HCT116 (cell line): ENCODE measurements around the gene AKAP13. TPM values are rescaled to one million over a fixed set of nuclear protein-coding genes. Genes with fewer than 3 reads are reported as not detected.

ENCODE experiments used
- ATAC-seq: fragments of 200-7000 bp; cut with Tn5 transposase; 2 replicates; pipeline ENCODE4 v1.9.1; 2020; ENCODE audit warnings: mild to moderate bottlenecking, moderate library complexity
- BruUV-seq: library from RNA; stranded (reverse); fragments of 400-500 nt; replicated peaks from 2 replicates; lab custom pipeline; 2021; lab: Mats Ljungman, UMichigan
- CTCF ChIA-PET: fragments of 300-600 bp; sonication (Branson Sonifier 250); formaldehyde crosslinking; loops from one replicate; lab custom pipeline; 2021; ENCODE audit warnings: antibody characterized with exemption; lab: Charles Lee
- POLR2A ChIA-PET: fragments of 300-600, 350-600 bp; sonication (Branson Sonifier 250); formaldehyde crosslinking; loops from one replicate; lab custom pipeline; 2021; ENCODE audit warnings: antibody characterized with exemption; lab: Charles Lee
- RAD21 ChIA-PET, 2 experiments: fragments of 300-600 bp; sonication (Branson Sonifier 250); formaldehyde crosslinking; loops; one replicate each; lab custom pipeline; 2023; ENCODE audit warnings: low total read pairs in 2 of 2; ENCODE audit not compliant: uncharacterized antibody in 2 of 2, unreplicated experiment in 2 of 2, low non-redundant PET in 1 of 2; lab: Charles Lee
- DNase-seq: peaks from one replicate; pipeline ENCODE4 v3.0.0-alpha.2; 2010; ENCODE audit warnings: low read depth, low spot score
- H2AFZ ChIP-seq: fragments of 200-600 bp; shearing (Covaris generic), sonication (generic); 2 replicates; pipeline ENCODE4 v1.6.1; 2017; ENCODE audit warnings: low read depth, mixed run types, mixed read lengths, antibody characterized with exemption, low read length; ENCODE audit not compliant: poor library complexity, severe bottlenecking
- H3K27ac ChIP-seq: 2 replicates; pipeline ENCODE4 v1.5.1; 2012; ENCODE audit warnings: low read depth, low read length
- H3K27me3 ChIP-seq: fragments of 200-600 bp; sonication (generic); 2 replicates; pipeline ENCODE4 v1.6.1; 2016; ENCODE audit warnings: mixed run types, low read length, mixed read lengths; ENCODE audit not compliant: insufficient read depth
- H3K36me3 ChIP-seq, 2 experiments: fragments of 200-500 bp in 1 of 2; fragments of 200-600 bp in 1 of 2; sonication (Bioruptor generic) in 1 of 2; sonication (generic) in 1 of 2; 2 replicates each; pipeline versions ENCODE4 v1.5.1 to v1.6.1; 2014 to 2016; ENCODE audit warnings: low read length in 2 of 2, inconsistent platforms in 1 of 2, mixed read lengths in 1 of 2, mixed run types in 1 of 2; ENCODE audit not compliant: insufficient read depth in 2 of 2, control insufficient read depth in 1 of 2
- H3K4me1 ChIP-seq, 2 experiments: fragments of 200-600 bp in 1 of 2; sonication (generic) in 1 of 2; 2 replicates each; pipeline versions ENCODE4 v1.5.1 to v1.6.1; 2012 to 2017; ENCODE audit warnings: low read length in 2 of 2, inconsistent platforms in 1 of 2, mild to moderate bottlenecking in 1 of 2, mixed read lengths in 1 of 2, mixed run types in 1 of 2, moderate library complexity in 1 of 2; ENCODE audit not compliant: insufficient read depth in 2 of 2, control insufficient read depth in 1 of 2
- H3K4me2 ChIP-seq: fragments of 200-600 bp; sonication (generic); 2 replicates; pipeline ENCODE4 v1.6.1; 2017; ENCODE audit warnings: mixed run types, low read length, mixed read lengths
- H3K4me3 ChIP-seq, 2 experiments: fragments of 200-600 bp in 1 of 2; sonication (generic) in 1 of 2; replicated peaks in 1 of 2; 2 replicates each; pipeline ENCODE4 v1.5.1; 2011 to 2016; ENCODE audit warnings: low read length in 2 of 2, control low read depth in 1 of 2, low read depth in 1 of 2, mild to moderate bottlenecking in 1 of 2, mixed read lengths in 1 of 2, mixed run types in 1 of 2
- H3K79me2 ChIP-seq: fragments of 200-600 bp; sonication (generic); 2 replicates; pipeline ENCODE4 v1.6.1; 2017; ENCODE audit warnings: mild to moderate bottlenecking, mixed run types, low read length, moderate library complexity, mixed read lengths; ENCODE audit not compliant: insufficient read depth
- H3K9ac ChIP-seq: fragments of 200-600 bp; sonication (generic); 2 replicates; pipeline ENCODE4 v1.6.1; 2016; ENCODE audit warnings: low read length, mixed read lengths
- H3K9me2 ChIP-seq: fragments of 200-600 bp; sonication (generic), shearing (Covaris generic); 2 replicates; pipeline ENCODE4 v1.6.1; 2017; ENCODE audit warnings: mixed run types, mild to moderate bottlenecking, moderate library complexity; ENCODE audit not compliant: insufficient read depth
- H3K9me3 ChIP-seq, 2 experiments: fragments of 200-500 bp in 1 of 2; fragments of 200-600 bp in 1 of 2; sonication (Bioruptor generic) in 1 of 2; sonication (generic) in 1 of 2; 2 replicates each; pipeline ENCODE4 v1.6.1; 2014 to 2017; ENCODE audit warnings: low read length in 2 of 2, mixed read lengths in 2 of 2, inconsistent platforms in 1 of 2, low read depth in 1 of 2, mild to moderate bottlenecking in 1 of 2, mixed run types in 1 of 2, moderate library complexity in 1 of 2; ENCODE audit not compliant: control insufficient read depth in 1 of 2, insufficient read depth in 1 of 2
- H4K20me1 ChIP-seq: fragments of 200-600 bp; sonication (generic), shearing (Covaris generic); 2 replicates; pipeline ENCODE4 v1.6.1; 2017; ENCODE audit warnings: mixed run types, mild to moderate bottlenecking, moderate library complexity; ENCODE audit not compliant: insufficient read depth
- CEBPB ChIP-seq: IDR thresholded peaks from 2 replicates; pipeline ENCODE4 v1.6.1; 2012; ENCODE audit warnings: low read depth
- ELF1 ChIP-seq: IDR thresholded peaks from 2 replicates; pipeline ENCODE4 v1.6.1; 2012; ENCODE audit warnings: low read depth, borderline replicate concordance
- EZH2phosphoT487 ChIP-seq: fragments of 200-600 bp; IDR thresholded peaks from 2 replicates; pipeline ENCODE4 v1.6.1; 2018; ENCODE audit warnings: antibody characterized with exemption, borderline replicate concordance
- JUND ChIP-seq: IDR thresholded peaks from 2 replicates; pipeline ENCODE4 v1.6.1; 2012
- POLR2AphosphoS5 ChIP-seq: IDR thresholded peaks from 2 replicates; pipeline ENCODE4 v1.6.1; 2011; ENCODE audit warnings: mild to moderate bottlenecking, low read depth, low read length, moderate library complexity
- RAD21 ChIP-seq: IDR thresholded peaks from 2 replicates; pipeline ENCODE4 v1.6.1; 2012; ENCODE audit warnings: low read depth, mild to moderate bottlenecking
- SIN3A ChIP-seq: IDR thresholded peaks from 2 replicates; pipeline ENCODE4 v1.6.1; 2012; ENCODE audit warnings: low read depth
- YY1 ChIP-seq: IDR thresholded peaks from 2 replicates; pipeline ENCODE4 v1.6.1; 2011; ENCODE audit warnings: low read length, low read depth, moderate library complexity, mild to moderate bottlenecking; ENCODE audit not compliant: insufficient replicate concordance; ENCODE audit errors: extremely low read depth
- ZFX ChIP-seq: fragments of 450-650 bp; IDR thresholded peaks from 2 replicates; pipeline ENCODE4 v1.6.1; 2017
- intact Hi-C: fragments of 100-400 bp; cut with micrococcal nuclease; formaldehyde crosslinking; loops from 2 replicates; pipeline ENCODE4 v1.10.0; 2022
- total RNA-seq: library from RNA; stranded (reverse); gene quantifications from one replicate; pipeline ENCODE4 v1.2.1, GENCODE V29; 2021; ENCODE audit not compliant: unreplicated experiment
- TF ChIP-seq, protein P1 (sequence below): IDR thresholded peaks from 2 replicates; pipeline ENCODE4 v1.6.1; 2012; ENCODE audit warnings: low read depth
- TF ChIP-seq, protein P2 (sequence below): IDR thresholded peaks from 2 replicates; pipeline ENCODE4 v1.6.1; 2012
- TF ChIP-seq, protein P3 (sequence below): IDR thresholded peaks from 2 replicates; pipeline ENCODE4 v1.6.1; 2011; ENCODE audit warnings: mild to moderate bottlenecking, low read length, moderate library complexity; ENCODE audit not compliant: insufficient replicate concordance; ENCODE audit errors: extremely low read depth

Gene AKAP13
- total RNA-seq, 1 experiment from 2014 or later, result 43.1 TPM

DNA sequence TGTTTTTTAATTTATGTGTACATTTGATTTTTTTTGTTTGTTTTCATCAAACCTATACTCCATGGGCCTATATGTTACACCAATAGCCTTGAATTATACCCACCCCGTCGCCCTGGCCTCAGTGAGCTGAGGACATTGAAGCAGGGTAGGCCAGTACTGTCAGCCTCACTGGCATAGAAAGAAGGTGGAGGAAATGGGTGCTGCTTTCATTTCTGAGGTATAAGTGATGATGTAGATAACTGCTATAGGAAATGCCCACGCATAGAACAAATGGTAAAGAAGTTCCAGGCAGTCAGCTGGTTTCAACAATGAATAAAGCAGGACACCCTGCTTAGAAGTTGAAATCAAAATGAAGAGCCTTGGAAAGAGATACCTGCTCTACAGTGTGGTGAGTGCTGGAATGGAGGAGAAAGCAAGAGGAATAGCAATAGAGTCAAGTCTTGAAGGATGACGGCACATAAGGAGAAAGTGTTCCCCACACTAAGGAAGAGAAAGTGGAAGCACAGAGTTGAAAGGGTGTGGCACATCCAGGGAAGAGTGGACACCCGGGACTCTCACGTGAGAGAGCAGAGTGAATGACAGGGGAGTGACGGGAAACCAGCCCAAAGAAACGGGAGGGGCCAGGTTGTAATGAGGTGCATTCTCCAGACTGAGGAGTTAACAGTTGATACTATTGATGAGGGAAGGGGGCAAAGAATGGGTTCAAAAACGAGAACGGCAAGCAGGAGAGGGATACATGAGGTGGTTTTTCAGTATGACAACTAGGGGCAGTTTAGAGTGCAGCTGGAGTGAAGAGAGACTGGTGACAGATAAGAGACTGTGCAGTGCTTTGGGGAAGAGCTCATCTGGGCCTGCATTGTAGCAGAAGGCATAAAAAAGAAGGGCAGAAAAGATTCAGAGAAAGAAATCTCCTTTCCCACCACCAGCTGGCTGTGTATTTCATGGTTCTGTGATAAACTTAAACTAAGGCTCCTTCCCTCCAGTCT lies 343.9 kb downstream of the AKAP13 start:
- no peaks in the 10 kb centered on the region for H3K4me1 ChIP-seq
- no peaks in the 10 kb centered on the region for H3K79me2 ChIP-seq
- ATAC-seq (no peak), DNase-seq (no peak)
- no peak overlapping the region for H2AFZ ChIP-seq
- intact Hi-C loops, result loop anchor here (10.0 kb wide), 1 partner anchor 419 kb away; no protein-coding TSS in a partner anchor
- no peak overlapping the region for H3K4me2 ChIP-seq
- no peaks in the 10 kb centered on the region for H3K27me3 ChIP-seq
- RAD21 ChIA-PET, result no interaction called here
- TF ChIP-seq POLR2AphosphoS5 (no peak), YY1 (no peak)
- POLR2A ChIA-PET, result no interaction called here
- H3K27ac ChIP-seq, result no peak overlapping the region
- H4K20me1 ChIP-seq, result no peaks in the 10 kb centered on the region
- H3K9ac ChIP-seq, result no peak overlapping the region
- CTCF ChIA-PET, result no interaction called here
- H3K36me3 ChIP-seq, result peaks cover 11 to 18% of the 10 kb centered on the region in 2 experiments; a peak in 3 of 4 replicates
- no peaks in the 10 kb centered on the region for H3K9me3 ChIP-seq
- H3K9me2 ChIP-seq, result no peaks in the 10 kb centered on the region
- no TSS peak for BruUV-seq
- no peak overlapping the region for H3K4me3 ChIP-seq

DNA sequence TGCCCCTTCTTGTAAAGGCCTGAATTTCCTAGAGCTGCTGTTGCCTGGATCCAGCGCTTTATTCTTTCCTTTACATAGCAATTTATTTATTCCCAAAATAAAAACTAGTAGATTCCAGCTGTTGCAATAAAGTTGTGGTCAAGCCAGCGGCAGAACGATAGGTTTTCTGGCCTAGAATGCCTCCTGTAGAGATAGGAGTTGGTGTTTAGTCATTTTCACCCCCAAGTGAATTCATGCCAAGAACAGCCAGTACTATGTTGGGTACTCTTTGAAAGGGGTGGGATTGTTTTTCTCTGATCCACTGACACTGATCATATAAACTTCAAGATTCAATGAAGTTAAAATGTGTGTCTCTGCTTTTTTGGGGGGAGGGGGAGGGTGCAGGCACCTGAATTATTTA lies 344.6 kb downstream of the AKAP13 start:
- Histone ChIP-seq H2AFZ (no peak overlapping the region), H3K9me2 (no peaks in the 10 kb centered on the region), H3K27ac (no peak overlapping the region), H3K36me3 (peaks cover 11 to 17% of the 10 kb centered on the region in 2 experiments; a peak in 3 of 4 replicates), H3K9ac (no peak overlapping the region), H4K20me1 (0 out of 2 replicates have a peak, but pooled peaks cover 2% of the 10 kb centered on the region), H3K4me2 (no peak overlapping the region), H3K9me3 (no peaks in the 10 kb centered on the region), H3K4me1 (no peaks in the 10 kb centered on the region), H3K27me3 (no peaks in the 10 kb centered on the region), H3K79me2 (no peaks in the 10 kb centered on the region), H3K4me3 (no peak overlapping the region)
- intact Hi-C loops, result loop anchor here (10.0 kb wide), 1 partner anchor 420 kb away; no protein-coding TSS in a partner anchor
- no peak for DNase-seq
- RAD21 ChIA-PET, result no interaction called here
- POLR2A ChIA-PET, result no interaction called here
- no peak for ATAC-seq
- CTCF ChIA-PET, result interaction anchor here (1.3 kb wide), 1 partner anchor 115 kb away, joined by 4 read pairs; no protein-coding TSS in a partner anchor
- BruUV-seq, result no TSS peak
- TF ChIP-seq, protein P1, sequence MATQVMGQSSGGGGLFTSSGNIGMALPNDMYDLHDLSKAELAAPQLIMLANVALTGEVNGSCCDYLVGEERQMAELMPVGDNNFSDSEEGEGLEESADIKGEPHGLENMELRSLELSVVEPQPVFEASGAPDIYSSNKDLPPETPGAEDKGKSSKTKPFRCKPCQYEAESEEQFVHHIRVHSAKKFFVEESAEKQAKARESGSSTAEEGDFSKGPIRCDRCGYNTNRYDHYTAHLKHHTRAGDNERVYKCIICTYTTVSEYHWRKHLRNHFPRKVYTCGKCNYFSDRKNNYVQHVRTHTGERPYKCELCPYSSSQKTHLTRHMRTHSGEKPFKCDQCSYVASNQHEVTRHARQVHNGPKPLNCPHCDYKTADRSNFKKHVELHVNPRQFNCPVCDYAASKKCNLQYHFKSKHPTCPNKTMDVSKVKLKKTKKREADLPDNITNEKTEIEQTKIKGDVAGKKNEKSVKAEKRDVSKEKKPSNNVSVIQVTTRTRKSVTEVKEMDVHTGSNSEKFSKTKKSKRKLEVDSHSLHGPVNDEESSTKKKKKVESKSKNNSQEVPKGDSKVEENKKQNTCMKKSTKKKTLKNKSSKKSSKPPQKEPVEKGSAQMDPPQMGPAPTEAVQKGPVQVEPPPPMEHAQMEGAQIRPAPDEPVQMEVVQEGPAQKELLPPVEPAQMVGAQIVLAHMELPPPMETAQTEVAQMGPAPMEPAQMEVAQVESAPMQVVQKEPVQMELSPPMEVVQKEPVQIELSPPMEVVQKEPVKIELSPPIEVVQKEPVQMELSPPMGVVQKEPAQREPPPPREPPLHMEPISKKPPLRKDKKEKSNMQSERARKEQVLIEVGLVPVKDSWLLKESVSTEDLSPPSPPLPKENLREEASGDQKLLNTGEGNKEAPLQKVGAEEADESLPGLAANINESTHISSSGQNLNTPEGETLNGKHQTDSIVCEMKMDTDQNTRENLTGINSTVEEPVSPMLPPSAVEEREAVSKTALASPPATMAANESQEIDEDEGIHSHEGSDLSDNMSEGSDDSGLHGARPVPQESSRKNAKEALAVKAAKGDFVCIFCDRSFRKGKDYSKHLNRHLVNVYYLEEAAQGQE, result no peak
- no peak for TF ChIP-seq JUND
- TF ChIP-seq, protein P2, sequence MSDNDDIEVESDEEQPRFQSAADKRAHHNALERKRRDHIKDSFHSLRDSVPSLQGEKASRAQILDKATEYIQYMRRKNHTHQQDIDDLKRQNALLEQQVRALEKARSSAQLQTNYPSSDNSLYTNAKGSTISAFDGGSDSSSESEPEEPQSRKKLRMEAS, result no peak
- TF ChIP-seq ZFX, result no peak
- TF ChIP-seq, protein P3, sequence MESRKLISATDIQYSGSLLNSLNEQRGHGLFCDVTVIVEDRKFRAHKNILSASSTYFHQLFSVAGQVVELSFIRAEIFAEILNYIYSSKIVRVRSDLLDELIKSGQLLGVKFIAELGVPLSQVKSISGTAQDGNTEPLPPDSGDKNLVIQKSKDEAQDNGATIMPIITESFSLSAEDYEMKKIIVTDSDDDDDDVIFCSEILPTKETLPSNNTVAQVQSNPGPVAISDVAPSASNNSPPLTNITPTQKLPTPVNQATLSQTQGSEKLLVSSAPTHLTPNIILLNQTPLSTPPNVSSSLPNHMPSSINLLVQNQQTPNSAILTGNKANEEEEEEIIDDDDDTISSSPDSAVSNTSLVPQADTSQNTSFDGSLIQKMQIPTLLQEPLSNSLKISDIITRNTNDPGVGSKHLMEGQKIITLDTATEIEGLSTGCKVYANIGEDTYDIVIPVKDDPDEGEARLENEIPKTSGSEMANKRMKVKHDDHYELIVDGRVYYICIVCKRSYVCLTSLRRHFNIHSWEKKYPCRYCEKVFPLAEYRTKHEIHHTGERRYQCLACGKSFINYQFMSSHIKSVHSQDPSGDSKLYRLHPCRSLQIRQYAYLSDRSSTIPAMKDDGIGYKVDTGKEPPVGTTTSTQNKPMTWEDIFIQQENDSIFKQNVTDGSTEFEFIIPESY, result no peak
- no peak for TF ChIP-seq POLR2AphosphoS5
- TF ChIP-seq ELF1, result no peak
- TF ChIP-seq YY1, result no peak
- no peak for TF ChIP-seq EZH2phosphoT487
- TF ChIP-seq SIN3A, result no peak
- TF ChIP-seq RAD21, result no peak
- TF ChIP-seq CEBPB, result no peak
